LNCaP clone FGC (cell line): ENCODE measurements around the gene UCN2.

ENCODE experiments used
- DNase-seq: peaks from one replicate; pipeline ENCODE4 v3.0.0-alpha.2; 2011; ENCODE audit warnings: low read depth
- H3K4me3 ChIP-seq: 2 replicates; pipeline ENCODE4 v1.5.1; 2011; ENCODE audit warnings: mild to moderate bottlenecking, low read depth, low read length, control low read depth
- CTCF ChIP-seq: IDR thresholded peaks from 2 replicates; pipeline ENCODE4 v1.5.1; 2012; ENCODE audit warnings: mild to moderate bottlenecking; ENCODE audit not compliant: control insufficient read depth, insufficient read depth; ENCODE audit errors: extremely low read depth

The UCN2 gene

GRCh38 chr3:48575366-48575765 is 11.8 kb upstream of the UCN2 start:
- TF ChIP-seq CTCF, result no peak
- H3K4me3 ChIP-seq, result no peak overlapping the region
- no peak for DNase-seq

- H3K4me3 ChIP-seq, result no peak overlapping the region
- no peak for TF ChIP-seq CTCF
- no peak for DNase-seq
These were observed 10.5 kb upstream of the UCN2 start for GRCh38 chr3:48573973-48574585.

GRCh38 chr3:48572517-48572916 is 8.9 kb upstream of the UCN2 start:
- no peak for DNase-seq
- no peak for TF ChIP-seq CTCF
- no peak overlapping the region for H3K4me3 ChIP-seq

- no peak for DNase-seq
- no peak overlapping the region for H3K4me3 ChIP-seq
- TF ChIP-seq CTCF, result no peak
These were observed 8.4 kb upstream of the UCN2 start for GRCh38 chr3:48571938-48572337.

GRCh38 chr3:48569808-48570450 is 6.3 kb upstream of the UCN2 start:
- DNase-seq, result no peak
- H3K4me3 ChIP-seq, result no peak overlapping the region
- no peak for TF ChIP-seq CTCF

- DNase-seq, result no peak
- no peak for TF ChIP-seq CTCF
- H3K4me3 ChIP-seq, result no peak overlapping the region
These were observed 5.8 kb upstream of the UCN2 start for GRCh38 chr3:48569400-48569799.

GRCh38 chr3:48568476-48568875 is 4.9 kb upstream of the UCN2 start:
- DNase-seq, result no peak
- TF ChIP-seq CTCF, result no peak
- H3K4me3 ChIP-seq, result no peak overlapping the region
